GM08714 (cell line): ENCODE results near the gene ZNF311.

ENCODE experiments used
- H3K4me3 ChIP-seq: fragments of 200-500 bp; sonication (Bioruptor generic); 2 replicates; pipeline ENCODE4 v1.5.1; 2014; ENCODE audit warnings: mild to moderate bottlenecking, low read length, inconsistent platforms
- ZNF274 ChIP-seq: IDR thresholded peaks from 2 replicates; pipeline ENCODE4 v1.6.1; 2012; ENCODE audit warnings: mild to moderate bottlenecking, low read depth, low read length

The ZNF311 gene

DNA sequence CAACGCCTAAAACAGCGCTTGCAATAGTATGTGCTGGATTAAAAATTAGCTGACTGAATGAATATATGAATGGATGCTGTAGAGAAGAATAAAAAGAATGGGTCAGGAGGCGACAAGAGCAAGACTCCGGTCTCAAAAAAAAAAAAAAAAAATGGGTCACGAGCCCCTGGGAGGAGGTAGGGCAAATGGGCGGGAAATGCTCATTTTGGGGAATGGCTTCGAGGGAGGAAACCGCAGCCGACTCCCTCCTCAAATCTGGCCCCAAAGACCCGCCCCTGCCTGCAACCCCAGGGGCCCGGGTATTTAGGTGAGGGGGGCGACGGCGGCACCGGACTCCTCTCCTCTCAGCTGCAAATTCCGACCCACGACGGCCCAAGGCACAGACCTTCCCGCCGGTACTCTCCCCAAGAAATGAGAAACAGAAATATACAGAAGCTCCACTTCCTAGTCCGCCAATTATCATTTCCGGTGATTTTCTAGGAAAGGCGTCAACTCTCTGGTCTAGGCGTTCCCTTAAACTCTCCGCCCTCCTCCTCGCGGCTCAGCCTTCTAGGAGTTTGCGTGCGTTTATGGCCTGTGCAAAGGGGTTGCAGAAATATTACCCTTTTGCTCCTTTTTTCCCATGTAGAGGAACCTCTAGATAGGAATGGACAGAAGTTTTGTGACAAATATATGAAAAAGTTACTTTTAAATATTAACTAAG, at the start of gene ZNF311:
ZNF311 (minus strand) TSS at position 133 of the 703 bp plus-strand sequence. CDS start 1,361 bp downstream, outside the sequence.
- no peak for TF ChIP-seq ZNF274
- H3K4me3 ChIP-seq, result peak within 1 kb of the TSS; percentile 13; the same call in 1 of the 2 replicates

DNA sequence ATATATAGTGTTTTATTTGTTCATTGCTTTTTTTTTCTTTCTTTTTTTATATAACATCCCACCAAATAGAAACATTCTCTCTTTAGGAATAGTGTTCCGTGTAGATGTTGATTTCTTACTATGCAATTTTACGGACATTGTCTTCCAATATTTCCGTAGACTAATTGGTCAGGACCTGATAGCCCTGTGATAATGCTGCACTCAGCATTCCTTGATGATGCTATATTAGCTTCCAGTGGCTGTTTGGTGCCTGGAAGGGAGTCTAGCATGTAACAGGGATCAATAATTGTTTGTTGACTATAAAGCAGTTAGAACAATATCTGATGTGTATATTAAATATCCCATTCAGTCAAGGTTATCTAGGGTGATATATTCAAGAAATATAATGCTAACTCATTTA, 46.6 kb upstream of the ZNF311 start:
- TF ChIP-seq ZNF274, result no peak
- no peak overlapping the region for H3K4me3 ChIP-seq

DNA sequence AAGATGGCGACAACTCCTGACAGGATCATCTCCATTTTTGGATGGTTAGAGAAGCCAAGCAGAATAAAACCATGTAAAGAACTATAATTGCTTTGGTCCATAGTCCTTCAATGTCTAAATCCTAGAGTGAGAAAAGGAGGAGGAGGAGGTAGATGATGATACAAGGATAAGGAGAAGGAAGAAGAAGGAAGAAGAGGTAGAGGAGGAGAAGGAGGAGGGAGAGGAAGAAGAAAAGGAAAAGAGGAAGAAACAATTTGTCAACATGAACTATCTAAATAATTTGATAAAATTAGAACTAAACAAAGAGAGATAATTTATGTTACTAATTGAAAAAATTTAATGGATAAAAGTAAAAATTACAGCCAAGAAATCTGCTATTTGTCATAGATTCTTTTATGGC, 40.0 kb upstream of the ZNF311 start, which contains the start of gene OR2W1:
OR2W1 (minus strand) TSS at position 101 of the 400 bp plus-strand sequence; CDS start at position 101, 0 bp downstream.
- no peak within 1 kb of the TSS for H3K4me3 ChIP-seq
- TF ChIP-seq ZNF274, result no peak

DNA sequence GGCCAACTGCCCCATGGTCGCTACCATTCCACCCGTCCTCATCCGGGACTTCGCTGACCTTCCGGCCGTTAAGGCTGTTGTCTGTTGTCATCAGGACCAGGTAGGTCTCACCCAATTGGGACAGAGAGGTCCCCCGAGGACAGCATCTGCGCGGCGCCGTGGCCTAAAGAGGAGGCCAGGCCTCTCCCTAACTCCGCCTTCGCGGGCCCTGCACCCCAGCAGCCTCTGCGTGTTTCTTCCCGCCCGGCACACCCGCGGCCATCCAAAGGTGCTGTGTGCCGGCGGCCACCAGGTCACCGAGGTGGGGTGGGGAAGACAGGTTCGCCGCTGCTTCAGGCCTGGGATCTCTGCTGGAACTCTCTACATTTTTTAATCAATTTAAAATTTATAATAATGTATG, 30.8 kb upstream of the ZNF311 start:
- H3K4me3 ChIP-seq, result no peak overlapping the region
- no peak for TF ChIP-seq ZNF274

DNA sequence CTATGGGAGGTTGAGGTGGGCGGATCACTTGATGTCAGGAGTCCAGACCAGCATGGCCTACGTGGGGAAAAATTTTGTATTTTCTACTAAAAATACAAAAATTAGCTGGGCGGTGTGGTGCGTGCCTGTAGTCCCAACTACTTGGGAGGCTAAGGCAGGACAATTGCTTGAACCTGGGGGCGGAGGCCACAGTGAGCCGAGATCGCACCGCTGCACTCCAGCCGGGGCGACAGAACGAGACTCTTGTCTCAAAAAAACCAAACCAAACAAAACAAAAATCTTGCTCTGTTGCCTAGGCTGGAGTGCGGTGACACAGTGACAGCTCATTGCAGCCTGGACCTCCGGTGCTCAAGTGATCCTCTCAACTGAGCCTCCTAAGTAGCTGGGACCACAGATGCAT, 23.7 kb upstream of the ZNF311 start:
- H3K4me3 ChIP-seq, result no peak overlapping the region
- no peak for TF ChIP-seq ZNF274

DNA sequence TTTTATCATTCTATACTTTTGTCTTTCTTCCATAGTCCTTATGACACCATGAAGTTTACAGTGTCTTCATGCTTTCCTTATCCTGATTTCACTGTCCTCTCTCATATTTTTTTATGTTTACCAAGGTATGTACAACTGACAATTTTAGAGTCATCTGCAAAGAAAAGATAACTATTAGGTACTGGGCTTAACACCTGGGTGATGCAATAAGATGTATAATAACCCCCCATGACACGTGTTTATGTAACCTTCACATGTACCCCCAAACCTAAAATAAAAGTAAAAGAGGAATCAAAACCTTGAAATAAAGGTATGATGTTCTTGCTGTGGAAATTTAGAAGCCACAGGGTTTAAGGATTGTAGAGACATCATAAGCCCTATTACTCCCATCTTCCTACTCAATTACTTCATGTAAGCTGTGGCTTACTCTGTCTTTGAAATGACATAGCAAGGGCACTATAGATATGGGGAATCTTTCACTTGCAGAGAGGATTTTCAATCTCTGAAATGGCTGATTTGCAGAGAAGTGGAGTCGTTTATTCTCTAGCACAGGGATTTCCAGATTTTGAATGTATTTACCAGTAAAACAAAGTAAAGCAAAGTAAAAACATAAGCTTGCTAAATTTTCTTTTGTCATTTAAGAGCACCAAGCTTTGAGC, 20.9 kb upstream of the ZNF311 start:
- TF ChIP-seq ZNF274, result no peak

DNA sequence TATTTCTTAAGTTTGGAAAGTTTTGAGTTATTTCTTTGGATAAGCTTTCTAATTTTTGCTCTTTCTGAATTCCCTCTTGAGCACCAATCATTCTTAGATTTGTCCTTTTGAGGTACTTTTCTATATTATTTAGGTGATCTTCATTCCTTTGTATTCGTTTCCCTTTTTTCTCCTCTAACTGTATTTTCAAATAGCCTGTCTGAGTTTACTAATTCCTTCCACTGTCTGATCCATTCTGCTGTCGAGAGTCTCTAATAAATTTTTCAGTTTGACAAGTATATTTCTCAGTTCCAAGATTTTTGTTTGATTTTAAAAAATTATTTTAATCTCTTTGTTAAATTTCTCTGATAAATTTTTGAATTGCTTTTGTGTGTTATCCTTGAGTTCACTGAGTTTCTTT, 16.3 kb upstream of the ZNF311 start:
- H3K4me3 ChIP-seq, result no peak overlapping the region
- no peak for TF ChIP-seq ZNF274

More for the DNA sequence above, 20.9 kb upstream of the ZNF311 start:
- H3K4me3 ChIP-seq, result no peak overlapping the region

DNA sequence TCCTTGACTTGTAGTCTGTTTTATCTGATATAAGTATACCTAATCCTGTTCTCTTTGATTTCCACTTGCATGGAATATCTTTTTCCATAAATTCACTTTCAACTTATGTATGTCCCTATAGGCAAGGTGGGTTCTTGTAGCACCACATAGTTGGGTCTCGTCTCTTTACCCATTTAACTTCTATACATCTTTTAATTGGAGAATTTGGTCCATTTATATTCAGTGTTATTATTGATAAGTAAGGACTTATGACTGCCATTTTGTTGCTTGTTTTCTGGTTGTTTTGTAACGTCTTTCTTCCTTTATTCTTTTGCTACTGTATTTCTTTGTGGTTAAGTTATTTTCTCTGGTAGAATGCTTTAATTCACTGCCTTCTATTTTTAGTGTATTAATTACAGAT, 14.5 kb upstream of the ZNF311 start:
- TF ChIP-seq ZNF274, result no peak
- no peak overlapping the region for H3K4me3 ChIP-seq

DNA sequence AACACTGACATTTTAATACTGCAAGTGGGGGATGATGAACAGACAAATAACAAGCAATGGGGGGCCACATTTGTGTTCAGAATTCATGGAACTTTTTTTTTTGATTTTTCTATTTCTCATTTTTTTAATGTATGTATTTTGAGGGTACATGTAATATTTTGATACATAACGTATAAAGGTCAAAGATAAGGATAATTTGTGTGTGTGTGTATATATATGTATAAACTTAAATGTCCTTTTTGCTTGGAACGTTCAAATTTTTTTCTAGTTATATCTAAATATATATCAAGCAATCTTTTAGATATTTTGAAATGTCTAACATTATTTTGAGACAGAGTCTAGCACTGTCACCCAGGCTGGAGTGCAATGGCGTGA, 12.3 kb upstream of the ZNF311 start:
- no peak for TF ChIP-seq ZNF274
- no peak overlapping the region for H3K4me3 ChIP-seq

DNA sequence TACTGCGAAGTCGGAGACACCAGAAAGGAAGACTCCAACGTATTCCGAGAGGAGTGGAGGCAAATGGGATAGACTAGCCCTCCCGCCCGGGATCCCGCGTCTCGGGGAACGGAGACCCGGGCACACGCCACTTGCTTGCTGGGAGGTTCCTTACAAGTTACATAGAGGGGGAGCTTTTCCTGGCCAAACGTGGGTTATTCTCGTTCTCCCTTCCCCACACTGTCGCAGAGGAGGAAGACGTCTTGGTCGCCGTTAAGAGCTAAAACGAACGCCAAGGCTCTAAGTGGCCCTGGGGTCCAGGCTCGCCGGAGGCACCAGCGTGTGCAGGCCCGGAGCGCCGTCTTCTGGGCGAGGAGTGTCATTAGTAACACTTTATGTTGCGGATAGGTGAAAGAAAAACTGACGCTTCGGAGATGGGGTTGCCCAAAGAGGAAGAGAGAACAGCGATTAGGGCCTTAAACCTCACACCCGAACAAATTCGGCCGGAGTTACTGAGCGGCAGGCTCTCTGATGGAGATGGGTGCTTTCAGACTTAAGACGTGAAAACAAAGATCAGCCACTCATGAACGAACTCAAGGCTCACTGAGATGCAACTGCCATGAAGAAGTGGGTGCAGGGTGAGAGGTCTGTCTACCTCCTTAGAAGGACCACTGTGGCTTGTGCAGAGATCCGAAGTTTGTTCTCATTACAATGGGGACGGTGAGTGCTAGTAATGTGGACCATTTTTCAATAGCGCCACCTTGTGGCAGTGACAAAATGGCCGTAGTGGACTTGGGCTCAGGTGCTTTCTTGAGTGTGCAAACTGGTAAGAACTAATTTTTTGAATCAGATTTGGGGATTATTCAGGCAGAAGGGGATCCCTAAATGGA, 11.7 kb upstream of the ZNF311 start:
- peak overlapping the region; percentile 81 for H3K4me3 ChIP-seq
- no peak for TF ChIP-seq ZNF274

DNA sequence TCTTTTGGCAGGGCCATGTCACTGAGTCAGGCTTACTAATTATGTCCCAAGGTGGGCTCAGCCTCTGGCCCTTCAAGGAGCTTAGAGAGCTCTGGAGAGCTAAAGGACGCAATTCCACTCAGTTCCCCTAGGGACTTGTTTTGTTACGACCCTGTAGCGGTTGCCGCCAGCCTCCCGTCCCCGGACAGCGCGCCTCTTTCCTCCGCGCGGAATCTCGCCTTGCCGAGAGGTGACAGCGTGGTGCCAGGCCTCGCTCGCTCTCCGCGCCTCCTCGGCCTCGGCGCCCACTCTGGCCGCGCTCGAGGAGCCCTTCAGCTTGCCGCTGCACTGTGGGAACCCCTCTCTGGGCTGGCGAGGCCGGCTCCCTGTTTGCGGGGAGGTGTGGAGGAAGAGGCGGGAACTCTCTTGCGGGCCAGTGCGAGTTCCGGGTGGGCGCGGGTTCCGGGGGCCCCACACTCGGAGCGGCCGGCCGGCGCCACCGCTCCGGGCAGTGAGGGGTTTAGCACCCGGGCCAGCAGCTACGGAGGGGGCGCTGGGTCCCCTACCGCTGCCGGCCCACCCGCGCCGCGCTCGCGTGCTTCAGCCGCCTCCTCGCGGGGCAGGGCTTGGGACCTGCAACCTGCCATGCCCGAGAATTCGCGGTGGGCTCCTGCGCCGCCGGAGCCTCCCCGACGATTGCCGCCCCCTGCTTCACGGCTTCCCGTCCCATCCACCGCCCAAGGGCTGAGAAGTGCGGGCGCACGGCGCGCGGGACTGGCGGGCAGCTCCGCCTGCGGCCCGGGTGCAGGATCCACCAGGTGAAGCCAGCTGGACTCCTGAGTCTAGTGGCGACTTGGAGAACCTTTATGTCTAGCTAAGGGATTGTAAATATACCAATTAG, 9.9 kb upstream of the ZNF311 start:
- TF ChIP-seq ZNF274, result no peak
- H3K4me3 ChIP-seq, result no peak overlapping the region

DNA sequence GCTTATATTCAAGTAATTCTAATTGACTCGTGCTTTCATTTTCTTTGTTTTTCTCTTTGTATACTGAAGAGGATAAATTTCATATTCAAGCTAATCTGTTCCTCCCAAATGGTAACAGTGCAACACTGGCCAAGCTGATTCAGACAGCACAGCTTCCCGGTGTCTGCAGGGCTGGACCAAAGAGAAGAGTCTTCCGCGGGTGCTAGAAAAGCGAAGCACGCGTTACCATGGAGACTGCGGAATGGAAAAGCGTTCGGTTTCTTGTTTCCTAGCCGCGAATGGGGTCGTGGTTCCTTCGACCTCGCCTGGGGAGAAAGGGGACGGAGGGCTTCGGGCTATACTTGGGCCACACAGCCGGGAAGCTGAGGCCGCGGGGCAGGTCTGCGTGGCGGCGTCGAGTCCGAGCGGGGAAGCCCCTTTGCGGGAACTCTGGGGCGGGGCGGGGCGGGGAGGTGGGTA, 6.2 kb upstream of the ZNF311 start:
- TF ChIP-seq ZNF274, result no peak
- peak overlapping the region; percentile 9; the same call in 1 of the 2 replicates for H3K4me3 ChIP-seq

DNA sequence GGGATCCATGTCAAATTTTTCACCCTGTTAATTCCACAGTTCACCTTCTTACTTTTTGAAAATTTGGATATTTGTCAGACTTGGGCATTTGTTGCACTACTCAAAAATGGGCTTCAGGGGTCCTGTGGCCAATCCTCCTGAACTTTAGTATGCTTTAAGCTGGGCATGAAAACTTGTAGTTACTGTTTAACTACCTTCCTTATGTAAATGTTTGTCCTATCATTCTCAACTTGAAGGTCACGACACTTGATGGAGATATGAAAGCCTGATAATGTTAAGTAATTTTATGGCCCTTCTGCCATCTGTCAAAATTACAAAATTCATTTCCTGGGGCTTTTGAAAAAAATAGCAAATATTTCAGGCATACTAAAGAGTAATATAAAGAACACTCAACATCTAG, 4.2 kb upstream of the ZNF311 start:
- TF ChIP-seq ZNF274, result no peak
- no peak overlapping the region for H3K4me3 ChIP-seq
